ENCODE results near the gene PDE6G.
A peak's percentile ranks its signal among the peaks of the same experiment; 100 is the strongest.

Gene PDE6G

DNA sequence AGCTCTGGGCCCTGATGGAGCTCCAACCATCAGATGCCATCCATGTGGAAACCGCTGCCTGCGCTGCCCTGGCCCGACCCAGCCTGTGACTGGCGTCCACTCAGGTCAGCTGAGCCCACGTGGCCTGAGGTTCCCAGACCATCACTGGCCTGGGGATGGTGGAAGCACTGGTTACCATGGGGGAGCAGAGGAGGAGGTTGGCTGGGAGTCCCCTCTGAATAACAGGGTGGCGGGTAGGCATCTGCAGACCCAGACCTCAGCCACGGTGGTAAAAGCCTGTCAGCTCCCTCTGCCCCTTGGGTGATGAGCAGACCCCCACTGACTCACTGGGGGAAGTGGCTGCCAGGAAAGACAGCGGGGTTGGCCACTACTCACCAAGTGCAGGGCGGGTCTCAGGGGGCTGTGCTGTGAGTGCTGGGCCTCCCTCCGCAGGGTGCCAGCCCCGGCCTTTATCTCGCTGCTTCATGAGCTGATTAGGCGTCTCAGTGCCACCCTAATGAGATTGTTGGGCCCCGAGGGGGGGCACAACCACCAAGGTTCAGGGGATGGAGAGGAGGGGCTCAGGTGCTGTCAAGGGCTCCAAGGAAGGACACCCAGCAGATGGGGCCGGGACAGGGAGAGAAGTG lies at the start of gene PDE6G:
Gene PDE6G, minus strand, starts transcription at position 425 of the 626 bp plus-strand sequence. CDS start 3,237 bp downstream, outside the sequence.
- DNase-seq, result peak; percentile 21

DNA sequence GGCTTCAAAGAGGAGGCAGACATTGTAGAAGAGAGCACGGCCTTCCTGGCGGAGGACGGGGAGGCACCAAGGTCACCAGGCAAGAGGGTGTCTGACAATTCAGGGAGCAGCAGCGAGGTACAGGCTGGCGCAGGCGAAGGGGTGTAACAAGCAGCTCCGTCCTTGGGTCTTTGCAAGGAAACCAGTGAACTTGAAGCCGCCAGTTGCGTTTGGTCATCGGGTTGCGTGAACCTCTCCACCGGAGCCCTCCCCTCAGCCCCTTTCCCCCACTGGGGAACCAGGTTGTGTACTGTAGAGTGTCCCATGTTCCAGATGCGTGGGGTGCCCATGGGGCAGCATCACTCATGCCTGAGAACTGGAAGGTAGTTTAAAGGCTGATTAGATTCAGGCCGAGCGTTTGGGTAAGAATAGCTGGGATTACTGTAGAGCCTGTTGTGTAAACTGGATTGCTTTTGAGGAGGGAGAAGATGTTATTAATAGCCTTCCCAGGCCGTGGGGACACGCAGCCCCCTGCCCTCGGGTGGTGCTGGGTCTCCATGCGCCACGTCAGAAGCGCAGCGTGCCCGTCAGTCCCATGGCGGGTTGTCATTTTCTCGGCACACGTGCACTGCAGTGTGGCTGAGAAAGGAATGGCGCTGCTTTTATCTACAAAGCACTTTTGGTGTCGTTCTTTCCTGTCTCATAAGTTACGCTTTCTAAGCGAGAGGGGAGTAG lies 49.3 kb upstream of the PDE6G start:
- no peak for DNase-seq

DNA sequence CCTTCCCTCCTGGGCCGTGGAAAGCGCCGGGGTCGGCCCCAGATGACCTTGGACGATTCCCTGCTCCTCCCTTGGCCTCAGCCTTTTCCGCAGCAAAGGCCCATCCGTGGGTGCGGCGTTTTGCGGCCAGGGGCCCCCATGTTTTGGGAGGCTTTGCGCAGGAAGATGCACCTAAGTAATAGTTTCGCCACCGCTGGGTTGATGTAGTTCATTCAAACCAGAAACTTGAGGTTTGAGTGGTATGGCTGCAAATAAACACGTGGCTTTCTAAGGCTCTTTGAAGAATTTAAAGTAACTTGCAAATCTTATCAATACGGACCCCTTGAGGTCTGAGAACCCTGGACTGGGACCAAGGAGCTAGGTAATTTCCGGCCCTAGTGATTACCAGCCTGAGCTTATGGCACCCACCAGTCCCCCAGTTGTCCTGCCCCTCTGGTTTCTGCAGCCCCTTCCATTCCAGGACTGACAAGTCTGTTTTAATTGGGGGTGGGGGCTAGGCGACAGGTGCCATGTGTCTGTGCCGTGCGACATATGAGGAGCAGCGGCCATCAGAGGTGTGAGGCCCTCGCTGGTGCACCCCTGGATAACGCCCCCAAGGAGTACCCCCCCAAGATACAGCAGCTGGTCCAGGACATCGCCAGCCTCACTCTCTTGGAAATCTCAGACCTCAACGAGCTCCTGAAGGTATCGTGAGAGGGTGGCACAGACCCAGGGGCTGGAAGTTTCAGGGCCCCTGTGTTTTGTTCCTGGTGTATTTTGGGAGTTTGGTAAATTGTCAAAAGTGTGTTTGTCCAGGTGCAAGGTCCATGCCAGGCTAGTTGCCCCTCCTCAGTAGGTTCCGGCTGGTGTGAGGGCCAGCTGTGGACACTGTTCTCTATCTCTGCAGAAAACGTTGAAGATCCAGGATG lies 47.7 kb upstream of the PDE6G start:
- no peak for DNase-seq

DNA sequence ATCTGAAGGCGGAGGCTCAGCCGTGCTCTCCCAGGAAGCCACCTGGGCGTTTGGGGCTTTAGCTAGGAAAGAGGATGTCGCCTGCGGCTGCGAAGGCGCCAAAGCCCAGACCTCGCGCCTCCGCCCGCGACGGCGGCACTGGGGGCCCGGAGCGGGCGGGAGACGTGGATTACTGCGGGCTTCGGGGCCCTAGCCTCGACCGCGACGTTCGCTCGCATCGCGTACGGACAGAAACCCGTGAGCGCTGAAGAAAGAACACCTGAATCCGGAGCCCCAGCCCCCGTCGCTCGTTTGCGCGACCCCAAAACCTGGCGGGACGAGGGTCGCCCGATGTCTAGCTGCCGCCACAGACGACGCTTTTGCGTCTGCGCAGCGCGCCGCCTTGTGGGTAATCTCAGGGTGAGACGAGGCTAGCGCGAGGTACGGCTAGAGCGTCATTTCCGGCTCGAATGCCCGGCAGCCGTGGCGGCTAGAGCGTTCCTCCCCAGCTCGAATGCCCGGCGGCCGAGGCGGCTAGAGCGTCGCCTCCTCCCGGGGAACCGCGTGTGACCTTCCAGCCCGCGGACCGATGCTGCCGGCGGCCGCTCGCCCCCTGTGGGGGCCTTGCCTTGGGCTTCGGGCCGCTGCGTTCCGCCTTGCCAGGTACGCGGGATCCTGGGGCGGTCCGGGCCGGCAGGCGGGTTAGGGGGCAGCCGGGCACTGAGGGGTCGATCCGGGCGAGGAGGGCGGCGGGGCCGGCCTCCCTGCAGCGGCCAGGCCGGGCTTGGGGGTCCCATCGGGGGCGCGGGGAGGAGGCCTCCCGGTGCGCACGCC lies 46.8 kb upstream of the PDE6G start, which contains the start of gene MRPL12:
Gene MRPL12, plus strand, starts transcription at position 434 of the 813 bp plus-strand sequence. Its CDS starts 135 bp downstream, at position 569.
- DNase-seq, result peak; percentile 93

DNA sequence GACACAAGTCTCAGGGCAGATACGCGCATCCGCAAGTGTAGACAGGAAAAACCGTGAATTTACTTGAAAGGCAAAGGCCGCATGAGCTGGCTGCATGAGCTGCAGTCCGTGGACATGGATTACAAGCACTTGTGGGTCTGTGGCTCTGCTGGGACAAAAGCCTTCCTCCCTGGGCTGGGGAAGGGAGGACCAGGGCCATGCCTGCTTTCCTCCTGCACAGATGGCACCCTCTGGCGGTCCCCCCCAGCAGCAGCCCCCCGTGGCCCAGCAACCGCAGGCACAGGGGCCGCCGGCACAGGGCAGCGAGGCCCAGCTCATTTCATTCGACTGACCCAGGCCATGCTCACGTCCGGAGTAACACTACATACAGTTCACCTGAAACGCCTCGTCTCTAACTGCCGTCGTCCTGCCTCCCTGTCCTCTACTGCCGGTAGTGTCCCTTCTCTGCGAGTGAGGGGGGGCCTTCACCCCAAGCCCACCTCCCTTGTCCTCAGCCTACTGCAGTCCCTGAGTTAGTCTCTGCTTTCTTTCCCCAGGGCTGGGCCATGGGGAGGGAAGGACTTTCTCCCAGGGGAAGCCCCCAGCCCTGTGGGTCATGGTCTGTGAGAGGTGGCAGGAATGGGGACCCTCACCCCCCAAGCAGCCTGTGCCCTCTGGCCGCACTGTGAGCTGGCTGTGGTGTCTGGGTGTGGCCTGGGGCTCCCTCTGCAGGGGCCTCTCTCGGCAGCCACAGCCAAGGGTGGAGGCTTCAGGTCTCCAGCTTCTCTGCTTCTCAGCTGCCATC lies 45.1 kb upstream of the PDE6G start:
- DNase-seq, result no peak

GRCh38 chr17:81700353-81701287 lies 44.3 kb upstream of the PDE6G start:
- no peak for DNase-seq

GRCh38 chr17:81697261-81698044 lies 41.1 kb upstream of the PDE6G start:
- DNase-seq, result no peak

DNA sequence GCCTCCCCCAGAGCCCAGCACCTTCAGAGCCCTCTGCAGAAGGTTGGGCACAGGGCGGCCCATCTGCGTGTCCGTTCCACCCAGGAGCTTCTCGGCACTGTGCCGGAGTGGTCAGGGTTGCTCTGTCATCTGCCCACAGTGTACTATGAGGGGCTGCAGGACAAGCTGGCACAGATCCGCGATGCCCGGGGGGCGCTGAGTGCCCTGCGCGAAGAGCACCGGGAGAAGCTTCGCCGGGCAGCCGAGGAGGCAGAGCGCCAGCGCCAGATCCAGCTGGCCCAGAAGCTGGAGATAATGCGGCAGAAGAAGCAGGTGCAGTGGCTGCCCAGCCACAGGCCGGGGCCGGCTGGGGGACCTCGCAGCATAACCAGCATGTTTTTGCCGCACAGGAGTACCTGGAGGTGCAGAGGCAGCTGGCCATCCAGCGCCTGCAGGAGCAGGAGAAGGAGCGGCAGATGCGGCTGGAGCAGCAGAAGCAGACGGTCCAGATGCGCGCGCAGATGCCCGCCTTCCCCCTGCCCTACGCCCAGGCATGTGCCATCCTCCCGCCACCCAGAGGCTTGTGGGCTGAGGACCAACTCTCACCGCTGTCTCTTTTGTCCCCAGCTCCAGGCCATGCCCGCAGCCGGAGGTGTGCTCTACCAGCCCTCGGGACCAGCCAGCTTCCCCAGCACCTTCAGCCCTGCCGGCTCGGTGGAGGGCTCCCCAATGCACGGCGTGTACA lies 40.0 kb upstream of the PDE6G start:
- no peak for DNase-seq

DNA sequence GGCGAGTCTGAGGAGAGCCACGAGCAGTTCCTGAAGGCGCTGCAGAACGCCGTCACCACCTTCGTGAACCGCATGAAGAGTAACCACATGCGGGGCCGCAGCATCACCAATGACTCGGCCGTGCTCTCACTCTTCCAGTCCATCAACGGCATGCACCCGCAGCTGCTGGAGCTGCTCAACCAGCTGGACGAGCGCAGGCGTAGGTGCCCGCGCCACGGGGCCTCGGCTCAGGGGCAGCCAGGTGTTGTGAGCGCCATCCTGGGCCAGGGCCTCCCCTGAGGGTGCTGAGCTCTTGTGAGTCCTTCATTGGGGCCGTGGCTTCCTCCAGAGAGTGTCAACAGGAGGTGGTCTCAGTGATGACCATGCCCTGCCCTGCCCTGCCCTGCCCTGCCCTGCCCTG lies 39.5 kb upstream of the PDE6G start:
- no peak for DNase-seq

- DNase-seq, result no peak
Measured at GRCh38 chr17:81695211-81695610, 38.9 kb upstream of the PDE6G start.

GRCh38 chr17:81694810-81695209 lies 38.5 kb upstream of the PDE6G start:
- DNase-seq, result no peak

DNA sequence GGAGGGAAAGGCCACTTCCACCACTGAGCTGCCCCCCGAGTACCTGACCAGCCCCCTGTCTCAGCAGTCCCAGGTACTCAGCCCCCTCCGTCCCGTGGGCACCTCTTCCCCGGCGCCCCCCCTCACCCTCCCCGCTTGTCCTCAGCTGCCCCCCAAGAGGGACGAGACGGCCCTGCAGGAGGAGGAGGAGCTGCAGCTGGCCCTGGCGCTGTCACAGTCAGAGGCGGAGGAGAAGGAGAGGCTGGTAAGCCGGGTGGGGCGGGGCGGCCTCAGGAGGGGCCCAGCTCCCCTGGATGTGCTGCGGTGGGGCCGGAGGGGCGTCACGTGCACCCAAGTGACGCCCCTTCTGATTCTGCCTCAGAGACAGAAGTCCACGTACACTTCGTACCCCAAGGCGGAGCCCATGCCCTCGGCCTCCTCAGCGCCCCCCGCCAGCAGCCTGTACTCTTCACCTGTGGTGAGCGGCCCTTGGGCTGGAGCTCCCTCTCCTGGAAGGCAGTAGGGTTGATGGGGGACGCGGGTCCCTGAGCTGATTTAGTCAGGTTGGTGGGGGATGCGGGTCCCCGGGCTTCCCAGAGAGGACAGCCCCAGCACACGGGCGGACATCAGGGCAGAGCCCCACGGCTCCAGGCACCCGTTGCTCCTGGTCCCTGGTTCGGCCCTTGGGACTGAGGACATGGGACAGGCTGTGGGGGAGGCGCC lies 37.3 kb upstream of the PDE6G start:
- no peak for DNase-seq

DNA sequence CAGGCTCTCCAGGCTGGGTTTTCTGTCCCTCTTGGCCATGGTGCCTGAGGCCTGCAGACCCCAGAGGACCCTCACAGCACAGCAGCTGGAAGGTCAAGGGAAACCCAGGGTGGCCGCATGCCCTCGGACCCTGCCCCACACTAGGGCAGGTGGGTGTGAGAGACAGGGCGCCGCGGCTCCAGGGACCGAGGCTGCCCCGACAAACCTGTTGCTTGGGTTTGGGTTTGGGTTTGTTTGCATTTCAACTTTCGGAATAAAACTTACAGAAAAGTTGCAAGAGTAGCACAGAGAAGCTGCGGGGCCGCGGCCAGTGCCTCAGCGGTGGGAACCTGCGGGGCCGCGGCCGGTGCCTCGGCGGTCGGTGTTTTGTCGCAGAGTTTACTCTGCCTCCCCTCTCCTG lies 35.3 kb upstream of the PDE6G start:
- no peak for DNase-seq

- DNase-seq, result no peak
Measured at GRCh38 chr17:81691196-81691595, 34.9 kb upstream of the PDE6G start.

DNA sequence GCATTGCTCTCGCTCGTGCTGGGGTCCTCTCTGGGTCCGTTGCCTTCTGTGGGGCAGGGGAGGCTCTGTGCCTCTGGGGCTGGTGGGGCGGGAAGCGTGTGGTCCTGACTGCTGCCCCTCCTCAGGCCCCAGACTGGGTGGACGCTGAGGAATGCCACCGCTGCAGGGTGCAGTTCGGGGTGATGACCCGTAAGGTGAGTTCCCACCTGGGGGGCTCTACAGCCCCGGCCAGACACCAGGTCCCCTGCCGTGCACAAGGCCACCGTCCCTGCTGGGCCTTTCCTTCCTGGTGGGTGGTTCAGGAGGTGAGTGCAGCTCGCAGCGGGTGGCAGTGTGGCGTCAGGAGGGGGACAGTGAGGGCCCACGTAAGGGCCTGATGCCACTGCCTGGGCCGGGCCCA lies 34.2 kb upstream of the PDE6G start:
- no peak for DNase-seq

- no peak for DNase-seq
Measured at GRCh38 chr17:81690066-81690465, 33.7 kb upstream of the PDE6G start.

DNA sequence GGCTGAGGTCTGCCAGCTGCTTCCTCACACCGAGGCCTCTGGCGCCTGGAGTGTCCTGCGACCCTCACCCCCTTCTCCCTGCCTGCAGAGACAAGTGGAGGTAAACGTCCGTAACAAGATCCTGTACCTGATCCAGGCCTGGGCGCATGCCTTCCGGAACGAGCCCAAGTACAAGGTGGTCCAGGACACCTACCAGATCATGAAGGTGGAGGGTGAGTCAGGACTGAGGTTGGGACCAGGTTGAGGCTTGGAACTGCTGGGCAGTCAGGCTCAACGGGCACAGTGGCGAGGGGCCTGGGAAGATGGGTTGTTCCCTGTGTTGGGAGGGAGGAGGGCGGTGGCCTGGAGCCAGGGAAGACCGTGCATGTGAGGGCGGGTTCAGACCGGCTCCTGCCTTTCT lies 32.3 kb upstream of the PDE6G start:
- no peak for DNase-seq

GRCh38 chr17:81687770-81688541 lies 31.6 kb upstream of the PDE6G start:
- DNase-seq, result no peak
